HEK293T (cell line): ENCODE data around the gene OTOP3.

Source experiments
- BHLHE40 ChIP-seq: fragments of 450-650 bp; IDR thresholded peaks from 2 replicates; pipeline ENCODE4 v1.6.1; 2016; ENCODE audit warnings: mild to moderate bottlenecking, moderate library complexity, borderline replicate concordance
- FOXA1 ChIP-seq: fragments of 450-650 bp; IDR thresholded peaks from 2 replicates; pipeline ENCODE4 v1.6.1; 2016; ENCODE audit warnings: mild to moderate bottlenecking
- FOXM1 ChIP-seq: fragments of 450-650 bp; IDR thresholded peaks from 2 replicates; pipeline ENCODE4 v1.6.1; 2017; ENCODE audit warnings: mild to moderate bottlenecking, borderline replicate concordance
- SP1 ChIP-seq: fragments of 450-650 bp; IDR thresholded peaks from 2 replicates; pipeline ENCODE4 v1.6.1; 2017

DNA sequence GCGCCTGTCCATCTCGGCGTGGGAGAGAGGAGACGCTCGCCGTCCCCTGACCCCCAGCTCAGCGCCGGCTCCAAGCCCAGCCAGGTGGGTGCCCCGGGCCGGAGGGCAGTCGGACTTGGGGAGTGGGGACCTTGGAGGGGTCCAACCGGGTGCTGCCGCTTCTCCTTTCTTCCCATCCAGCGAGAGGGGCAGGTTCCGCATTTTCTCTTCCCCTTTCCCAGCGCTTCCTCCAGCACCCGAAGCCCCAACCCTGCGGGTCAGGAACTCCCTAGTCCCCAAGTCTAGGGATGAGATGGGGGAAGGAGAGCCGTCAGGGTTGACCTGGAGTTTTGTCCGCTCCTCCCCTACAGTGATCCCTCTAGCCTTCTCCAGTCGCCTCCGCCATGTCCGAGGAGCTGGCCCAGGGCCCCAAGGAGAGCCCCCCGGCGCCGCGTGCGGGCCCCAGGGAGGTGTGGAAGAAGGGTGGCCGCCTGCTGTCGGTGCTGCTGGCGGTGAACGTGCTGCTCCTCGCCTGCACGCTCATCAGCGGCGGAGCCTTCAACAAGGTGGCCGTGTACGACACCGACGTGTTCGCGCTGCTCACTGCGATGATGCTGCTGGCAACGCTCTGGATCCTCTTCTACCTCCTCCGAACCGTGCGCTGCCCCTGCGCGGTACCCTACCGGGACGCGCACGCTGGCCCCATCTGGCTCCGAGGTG is 11.3 kb upstream of the OTOP3 start, which contains the start of gene OTOP2:
- TF ChIP-seq FOXA1 (no peak), SP1 (no peak), FOXM1 (no peak), BHLHE40 (no peak)
